ENCODE measurements around the gene CDX1. TPM values are rescaled to one million over a fixed set of nuclear protein-coding genes. Genes with fewer than 3 reads are reported as not detected.

The CDX1 gene
- total and polyA plus RNA-seq, 12 donors, result 0.11 to 0.32 (median 0.23) TPM; not detected in 7

GRCh38 chr5:150210644-150211043 lies 44.1 kb downstream of the CDX1 start:
- no peak for DNase-seq
- Histone ChIP-seq H3K9me3 (replicated peaks in 1 of 3) (no peaks in the 10 kb centered on the region), H3K36me3 (replicated peaks in 1 of 2) (no peaks in the 10 kb centered on the region), H3K27me3 (no peaks in the 10 kb centered on the region), H3K4me1 (replicated peaks in 1 of 2) (no peaks in the 10 kb centered on the region), H3K27ac (no peak overlapping the region), H3K4me3 (no peak overlapping the region)
- intact Hi-C loops (cut with DNase I), result loop anchor here in 1 of 2 donors (5.0 to 10.0 kb wide), 2 partner anchors 48 to 376 kb away; no protein-coding TSS in a partner anchor
- TF ChIP-seq POLR2A (IDR thresholded peaks at IDR 0.05) (no peak), CTCF (IDR thresholded peaks at IDR 0.05) (no peak)
- 80 to 82% (median 82%) methylated on average over 6 of the region's 6 CpGs for WGBS, 4 donors

DNA sequence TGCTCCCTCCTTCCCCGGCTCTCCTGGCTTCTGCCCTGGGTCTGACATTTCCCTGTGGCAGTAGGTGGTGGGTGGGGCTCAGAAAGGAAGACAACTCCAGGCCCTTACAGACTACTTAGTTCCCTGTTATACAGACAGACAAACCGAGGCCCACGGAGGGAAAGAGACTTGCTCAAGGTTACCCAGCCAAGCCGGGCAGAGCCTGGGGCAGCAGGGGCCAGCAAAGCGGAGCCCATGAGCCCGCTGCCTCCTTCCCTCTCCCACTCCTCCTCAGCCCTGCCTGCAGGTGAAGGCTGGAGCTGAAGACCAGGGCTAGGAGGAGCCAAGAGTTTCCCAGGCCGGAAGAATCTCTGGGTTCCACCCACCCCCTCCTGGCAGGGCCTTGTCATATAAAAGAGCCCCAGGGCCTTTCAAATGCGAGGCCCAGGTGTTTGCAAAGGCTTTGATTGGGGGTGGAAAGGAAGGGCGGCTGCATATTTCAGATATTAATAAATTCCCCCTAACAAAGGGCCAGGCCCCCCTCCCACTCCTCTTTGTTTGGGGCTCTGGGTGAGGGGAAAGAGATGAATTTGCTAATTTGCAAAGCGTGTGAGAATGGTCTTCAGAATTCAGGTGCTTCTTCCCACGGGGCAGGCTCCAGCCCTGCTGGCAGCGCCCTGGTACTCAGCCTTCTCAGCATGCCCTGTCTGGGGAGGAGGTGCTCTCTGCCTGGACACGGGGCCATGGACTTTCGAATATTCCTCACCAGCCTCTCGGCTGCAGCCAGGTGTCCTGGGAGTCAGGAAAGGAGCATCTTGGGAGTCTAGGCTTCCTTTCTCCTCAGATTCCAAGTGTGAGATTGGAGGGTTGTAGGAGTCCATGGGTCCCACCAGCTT lies 44.8 kb downstream of the CDX1 start:
- no peak overlapping the region for H3K27ac ChIP-seq
- H3K4me1 ChIP-seq (replicated peaks in 1 of 2), result no peaks in the 10 kb centered on the region
- 89 to 93% (median 92%) methylated on average over 12 to 15 of the region's 15 CpGs for WGBS, 4 donors
- no peak overlapping the region for H3K4me3 ChIP-seq
- no peaks in the 10 kb centered on the region for H3K27me3 ChIP-seq
- no peak for DNase-seq
- TF ChIP-seq CTCF (IDR thresholded peaks at IDR 0.05) (no peak), POLR2A (IDR thresholded peaks at IDR 0.05) (no peak)
- intact Hi-C loops (cut with DNase I), result loop anchor here in 1 of 2 donors (5.0 to 10.0 kb wide), 2 partner anchors 49 to 377 kb away; no protein-coding TSS in a partner anchor
- no peaks in the 10 kb centered on the region for H3K36me3 ChIP-seq (replicated peaks in 1 of 2)
- no peaks in the 10 kb centered on the region for H3K9me3 ChIP-seq (replicated peaks in 1 of 3)

DNA sequence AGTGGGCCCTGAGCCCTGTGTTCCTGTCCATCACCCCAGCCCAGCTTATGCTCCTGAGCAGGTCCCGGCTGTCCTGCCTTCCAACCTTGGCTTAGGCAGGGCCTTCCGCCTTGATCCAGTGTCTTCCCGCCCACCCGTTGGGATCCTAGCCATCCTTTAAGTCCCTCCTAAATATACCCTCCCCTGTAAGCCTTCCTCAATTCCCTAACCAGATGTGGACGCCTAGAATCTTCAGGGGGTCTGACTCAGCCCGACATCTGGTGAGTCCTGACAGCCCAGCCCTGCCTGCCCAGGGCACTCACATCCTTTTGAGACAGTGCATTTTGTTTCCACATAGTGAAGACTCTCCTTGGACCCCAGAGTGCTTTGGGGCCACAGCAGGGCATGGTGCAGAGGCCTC lies 47.0 kb downstream of the CDX1 start:
- Histone ChIP-seq H3K27me3 (peaks cover 5% of the 10 kb centered on the region), H3K4me1 (replicated peaks in 1 of 2) (no peaks in the 10 kb centered on the region), H3K4me3 (no peak overlapping the region), H3K27ac (no peak overlapping the region), H3K9me3 (replicated peaks in 1 of 3) (no peaks in the 10 kb centered on the region), H3K36me3 (replicated peaks in 1 of 2) (no peaks in the 10 kb centered on the region)
- intact Hi-C loops (cut with DNase I), result loop anchor here in 1 of 2 donors (5.0 to 10.0 kb wide), 2 partner anchors 51 to 379 kb away; no protein-coding TSS in a partner anchor
- 80 to 92% (median 91%) methylated on average over 6 of the region's 6 CpGs for WGBS, 4 donors
- TF ChIP-seq POLR2A (IDR thresholded peaks at IDR 0.05), result no peak
- TF ChIP-seq CTCF (IDR thresholded peaks at IDR 0.05), result no peak
- no peak for DNase-seq

GRCh38 chr5:150214289-150214688 lies 47.7 kb downstream of the CDX1 start:
- intact Hi-C loops (cut with DNase I), result loop anchor here in 1 of 2 donors (5.0 to 10.0 kb wide), 2 partner anchors 52 to 379 kb away; no protein-coding TSS in a partner anchor
- no peak overlapping the region for H3K27ac ChIP-seq
- no peak for TF ChIP-seq CTCF (IDR thresholded peaks at IDR 0.05)
- TF ChIP-seq POLR2A (IDR thresholded peaks at IDR 0.05), result no peak
- H3K9me3 ChIP-seq (replicated peaks in 1 of 3), result no peaks in the 10 kb centered on the region
- no peak overlapping the region for H3K4me3 ChIP-seq
- peaks cover 5% of the 10 kb centered on the region for H3K27me3 ChIP-seq
- no peaks in the 10 kb centered on the region for H3K4me1 ChIP-seq (replicated peaks in 1 of 2)
- 74 to 83% (median 76%) methylated on average over 2 to 7 of the region's 7 CpGs for WGBS, 4 donors
- DNase-seq, result no peak
- no peaks in the 10 kb centered on the region for H3K36me3 ChIP-seq (replicated peaks in 1 of 2)

Data from adrenal gland (tissue), 12 donors.